ENCODE results near the gene ATP6V1B1. TPM values are rescaled to one million over a fixed set of nuclear protein-coding genes. Genes with fewer than 3 reads are reported as not detected.

Gene ATP6V1B1
- total RNA-seq, 2 donors from 2014 or later: not detected

GRCh38 chr2:70939839-70940580 lies 4.3 kb downstream of the ATP6V1B1 start:
- H3K36me3 Mint-ChIP-seq (ENCODE audit: low read depth): no peaks in the 10 kb centered on the region
- H3K36me3 ChIP-seq (ENCODE audit: control insufficient read depth, insufficient read depth, low read length): no peaks in the 10 kb centered on the region
- H3K4me1 ChIP-seq (ENCODE audit: control insufficient read depth, insufficient read depth, low read length): peaks cover 10% of the 10 kb centered on the region
- H3K9me3 ChIP-seq (ENCODE audit: control insufficient read depth, low read length): no peaks in the 10 kb centered on the region
- H3K9me3 Mint-ChIP-seq: no peaks in the 10 kb centered on the region
- H3K27me3 ChIP-seq (ENCODE audit: control insufficient read depth, insufficient read depth, low read length, poor library complexity, severe bottlenecking): peaks cover 46% of the 10 kb centered on the region
- H3K27me3 Mint-ChIP-seq (ENCODE audit: insufficient read depth): peaks cover 72% of the 10 kb centered on the region
- H3K4me3 Mint-ChIP-seq: no peak overlapping the region
- H3K9ac ChIP-seq (ENCODE audit: extremely low read depth, low read length, poor library complexity, severe bottlenecking): no peak overlapping the region
- no peak overlapping the region for H3K4me3 ChIP-seq (ENCODE audit: low read length)
- peak; percentile 56 for DNase-seq
- 80 to 88% methylated on average over 9 to 10 of the region's 10 CpGs for WGBS, 2 experiments (ENCODE audit: insufficient coverage in 1 of 2, insufficient read length in 1 of 2)
- no peak overlapping the region for H3K27ac ChIP-seq (ENCODE audit: low read depth, low read length)
- H3K27ac Mint-ChIP-seq: no peak overlapping the region
- no peak for TF ChIP-seq CTCF (conservative IDR thresholded peaks at IDR 0.05)
- peaks cover 29% of the 10 kb centered on the region for H3K4me1 Mint-ChIP-seq

GRCh38 chr2:70941186-70941585 lies 5.5 kb downstream of the ATP6V1B1 start:
- Histone ChIP-seq H3K36me3 (ENCODE audit: control insufficient read depth, insufficient read depth, low read length) (no peaks in the 10 kb centered on the region), H3K27ac (ENCODE audit: low read depth, low read length) (no peak overlapping the region), H3K4me1 (ENCODE audit: control insufficient read depth, insufficient read depth, low read length) (peaks cover 10% of the 10 kb centered on the region), H3K9me3 (ENCODE audit: control insufficient read depth, low read length) (no peaks in the 10 kb centered on the region), H3K4me3 (ENCODE audit: low read length) (no peak overlapping the region), H3K9ac (ENCODE audit: extremely low read depth, low read length, poor library complexity, severe bottlenecking) (no peak overlapping the region), H3K27me3 (ENCODE audit: control insufficient read depth, insufficient read depth, low read length, poor library complexity, severe bottlenecking) (peaks cover 53% of the 10 kb centered on the region)
- peaks cover 78% of the 10 kb centered on the region for H3K27me3 Mint-ChIP-seq (ENCODE audit: insufficient read depth)
- H3K36me3 Mint-ChIP-seq (ENCODE audit: low read depth): no peaks in the 10 kb centered on the region
- H3K4me1 Mint-ChIP-seq: peaks cover 23% of the 10 kb centered on the region
- H3K9me3 Mint-ChIP-seq: no peaks in the 10 kb centered on the region
- 85 to 87% methylated on average over 5 to 6 of the region's 6 CpGs for WGBS, 2 experiments (ENCODE audit: insufficient coverage in 1 of 2, insufficient read length in 1 of 2)
- peak; percentile 42 for DNase-seq
- no peak overlapping the region for H3K27ac Mint-ChIP-seq
- no peak overlapping the region for H3K4me3 Mint-ChIP-seq
- TF ChIP-seq CTCF (conservative IDR thresholded peaks at IDR 0.05): peak; percentile 43

- Histone ChIP-seq H3K36me3 (ENCODE audit: control insufficient read depth, insufficient read depth, low read length) (no peaks in the 10 kb centered on the region), H3K27me3 (ENCODE audit: control insufficient read depth, insufficient read depth, low read length, poor library complexity, severe bottlenecking) (peaks cover 59% of the 10 kb centered on the region), H3K27ac (ENCODE audit: low read depth, low read length) (no peak overlapping the region), H3K4me3 (ENCODE audit: low read length) (no peak overlapping the region), H3K4me1 (ENCODE audit: control insufficient read depth, insufficient read depth, low read length) (peaks cover 10% of the 10 kb centered on the region), H3K9me3 (ENCODE audit: control insufficient read depth, low read length) (no peaks in the 10 kb centered on the region), H3K9ac (ENCODE audit: extremely low read depth, low read length, poor library complexity, severe bottlenecking) (no peak overlapping the region)
- Mint-ChIP-seq H3K27me3 (ENCODE audit: insufficient read depth) (peaks cover 79% of the 10 kb centered on the region), H3K36me3 (ENCODE audit: low read depth) (no peaks in the 10 kb centered on the region), H3K27ac (no peak overlapping the region), H3K9me3 (no peaks in the 10 kb centered on the region), H3K4me1 (peaks cover 19% of the 10 kb centered on the region), H3K4me3 (no peak overlapping the region)
- peak; percentile 31 for DNase-seq
- 91 to 100% methylated on average over 1 to 5 of the region's 5 CpGs for WGBS, 2 experiments (ENCODE audit: insufficient coverage in 1 of 2, insufficient read length in 1 of 2)
- TF ChIP-seq CTCF (conservative IDR thresholded peaks at IDR 0.05): no peak
Measured at GRCh38 chr2:70941701-70942100, 6.0 kb downstream of the ATP6V1B1 start.
